HEK293 (cell line): ENCODE results near the gene HDLBP.
A peak's percentile ranks its signal among the peaks of the same experiment; 100 is the strongest.

Experiments
- CTCF ChIA-PET: fragments of 350-600 bp; formaldehyde crosslinking; extraction: SDS; loops from one replicate; lab custom pipeline; 2021; ENCODE audit warnings: antibody characterized with exemption; lab: Yijun Ruan, JAX
- POLR2A ChIA-PET: fragments of 300-600 bp; formaldehyde crosslinking; extraction: SDS; loops from one replicate; lab custom pipeline; 2020; ENCODE audit warnings: antibody characterized with exemption, inconsistent platforms; lab: Yijun Ruan, JAX
- H3K27ac ChIP-seq: fragments of 200-500 bp; sonication (Bioruptor generic); 2 replicates; pipeline ENCODE4 v1.5.1; 2014; ENCODE audit warnings: low read depth, low read length, control low read depth, inconsistent platforms; ENCODE audit errors: extremely low read depth
- H3K36me3 ChIP-seq, 2 experiments: fragments of 200-500 bp in 1 of 2; sonication (Bioruptor generic) in 1 of 2; 1 replicate in 1 of 2; 2 replicates in 1 of 2; pipeline ENCODE4 v1.5.1; 2014 to 2017; ENCODE audit warnings: inconsistent platforms in 2 of 2, low read length in 2 of 2; ENCODE audit not compliant: control insufficient read depth in 2 of 2, insufficient read depth in 1 of 2
- H3K4me1 ChIP-seq: fragments of 200-500 bp; sonication (Bioruptor generic); 2 replicates; pipeline ENCODE4 v1.5.1; 2014; ENCODE audit warnings: mild to moderate bottlenecking, low read length, inconsistent platforms; ENCODE audit not compliant: control insufficient read depth, insufficient read depth
- H3K4me3 ChIP-seq: 2 replicates; pipeline ENCODE4 v1.5.1; 2011; ENCODE audit warnings: low read depth, mild to moderate bottlenecking, control low read depth, low read length, moderate library complexity
- H3K9me3 ChIP-seq: fragments of 200-500 bp; sonication (Bioruptor generic); 2 replicates; pipeline ENCODE4 v1.5.1; 2014; ENCODE audit warnings: low read depth, low read length, inconsistent platforms; ENCODE audit not compliant: control insufficient read depth, insufficient read depth
- BCL6B ChIP-seq: fragments of 450-650 bp; formaldehyde crosslinking; IDR thresholded peaks from 2 replicates; pipeline ENCODE4 v1.5.1; 2017; ENCODE audit warnings: missing biosample characterization, missing genetic modification characterization
- INSM2 ChIP-seq: fragments of 450-650 bp; formaldehyde crosslinking; IDR thresholded peaks from 2 replicates; pipeline ENCODE4 v1.5.1; 2016; ENCODE audit warnings: missing biosample characterization, missing genetic modification characterization
- KLF9 ChIP-seq: fragments of 450-650 bp; formaldehyde crosslinking; IDR thresholded peaks from 2 replicates; pipeline ENCODE4 v1.5.1; 2016; ENCODE audit warnings: missing biosample characterization, missing genetic modification characterization, low read depth
- MEIS1 ChIP-seq: sonication (generic); formaldehyde crosslinking; IDR thresholded peaks from 2 replicates; pipeline ENCODE4 v1.8.1; 2022; ENCODE audit warnings: missing genetic modification reagents, mild to moderate bottlenecking, borderline replicate concordance
- PRDM1 ChIP-seq: fragments of 450-650 bp; formaldehyde crosslinking; IDR thresholded peaks from 2 replicates; pipeline ENCODE4; 2016; ENCODE audit warnings: missing biosample characterization, missing genetic modification characterization
- PRDM10 ChIP-seq: fragments of 450-650 bp; formaldehyde crosslinking; IDR thresholded peaks from 2 replicates; pipeline ENCODE4 v1.5.1; 2016; ENCODE audit warnings: missing biosample characterization, missing genetic modification characterization
- SP3 ChIP-seq: fragments of 450-650 bp; formaldehyde crosslinking; IDR thresholded peaks from 2 replicates; pipeline ENCODE4 v1.5.1; 2016; ENCODE audit warnings: missing biosample characterization, missing genetic modification characterization
- ZNF169 ChIP-seq: fragments of 450-650 bp; formaldehyde crosslinking; IDR thresholded peaks from 2 replicates; pipeline ENCODE4 v1.5.1; 2016; ENCODE audit warnings: missing biosample characterization, missing genetic modification characterization
- ZNF2 ChIP-seq: fragments of 450-650 bp; formaldehyde crosslinking; IDR thresholded peaks from 2 replicates; pipeline ENCODE4 v1.5.1; 2016; ENCODE audit warnings: missing biosample characterization, missing genetic modification characterization
- ZNF280C ChIP-seq: fragments of 450-650 bp; formaldehyde crosslinking; IDR thresholded peaks from 2 replicates; pipeline ENCODE4 v1.5.1; 2016; ENCODE audit warnings: missing biosample characterization, missing genetic modification characterization
- ZNF280D ChIP-seq: fragments of 450-650 bp; formaldehyde crosslinking; IDR thresholded peaks from 2 replicates; pipeline ENCODE4 v1.5.1; 2016; ENCODE audit warnings: missing biosample characterization, missing genetic modification characterization
- ZNF350 ChIP-seq: fragments of 450-650 bp; formaldehyde crosslinking; IDR thresholded peaks from 2 replicates; pipeline ENCODE4 v1.5.0; 2017; ENCODE audit warnings: missing biosample characterization, mild to moderate bottlenecking, missing genetic modification characterization
- ZNF530 ChIP-seq: fragments of 450-650 bp; formaldehyde crosslinking; IDR thresholded peaks from 2 replicates; pipeline ENCODE4 v1.5.1; 2016; ENCODE audit warnings: low read depth, missing biosample characterization, missing genetic modification characterization
- ZNF548 ChIP-seq: fragments of 450-650 bp; formaldehyde crosslinking; IDR thresholded peaks from 2 replicates; pipeline ENCODE4 v1.5.1; 2016; ENCODE audit warnings: missing biosample characterization, missing genetic modification characterization
- ZNF555 ChIP-seq: fragments of 450-650 bp; formaldehyde crosslinking; conservative IDR thresholded peaks from 2 replicates; pipeline ENCODE4 v1.5.1; 2017; ENCODE audit warnings: missing biosample characterization, mild to moderate bottlenecking, missing genetic modification characterization, inconsistent platforms
- ZNF629 ChIP-seq: fragments of 450-650 bp; formaldehyde crosslinking; IDR thresholded peaks from 2 replicates; pipeline ENCODE4 v1.5.1; 2017; ENCODE audit warnings: missing biosample characterization, missing genetic modification characterization

The HDLBP gene

GRCh38 chr2:241352227-241352626 lies 36.8 kb upstream of the HDLBP start:
- no peak overlapping the region for H3K4me3 ChIP-seq
- peaks cover 52 to 75% of the 10 kb centered on the region in 2 experiments for H3K36me3 ChIP-seq
- H3K27ac ChIP-seq, result no peak overlapping the region
- CTCF ChIA-PET, result no interaction called here
- POLR2A ChIA-PET, result no interaction called here
- H3K4me1 ChIP-seq, result peaks cover 10% of the 10 kb centered on the region
- no peaks in the 10 kb centered on the region for H3K9me3 ChIP-seq
- TF ChIP-seq ZNF629 (tag by site-specific recombination) (no peak), INSM2 (tag by site-specific recombination) (no peak), KLF9 (tag by site-specific recombination) (no peak), ZNF555 (tag by site-specific recombination) (no peak)

- Histone ChIP-seq H3K27ac (no peak overlapping the region), H3K36me3 (peaks cover 56 to 81% of the 10 kb centered on the region in 2 experiments), H3K9me3 (no peaks in the 10 kb centered on the region), H3K4me1 (peaks cover 9% of the 10 kb centered on the region), H3K4me3 (no peak overlapping the region)
- TF ChIP-seq PRDM1 (tag by site-specific recombination) (peak; percentile 64), MEIS1 (CRISPR knock-in tag) (no peak), ZNF530 (no peak), BCL6B (tag by site-specific recombination) (peak; percentile 62; the same call in 1 of the 2 replicates), PRDM10 (tag by site-specific recombination) (no peak)
- POLR2A ChIA-PET, result no interaction called here
- CTCF ChIA-PET, result interaction anchor here (0.5 to 0.8 kb wide), 2 partner anchors 130 to 191 kb away, joined by 3 read pairs; no protein-coding TSS in a partner anchor
Measured at GRCh38 chr2:241351640-241352031, 36.2 kb upstream of the HDLBP start.

- CTCF ChIA-PET, result interaction anchor here (0.7 to 0.8 kb wide), 3 partner anchors 156 to 566 kb away, joined by 3 to 4 read pairs (median 3); no protein-coding TSS in a partner anchor
- no peak overlapping the region for H3K27ac ChIP-seq
- no peak for TF ChIP-seq ZNF169 (tag by site-specific recombination)
- no peak for TF ChIP-seq ZNF280C (tag by site-specific recombination)
- TF ChIP-seq ZNF2 (tag by site-specific recombination), result no peak
- TF ChIP-seq ZNF548 (tag by site-specific recombination), result no peak
- no peak for TF ChIP-seq SP3 (tag by site-specific recombination)
- no peak for TF ChIP-seq ZNF280D (tag by site-specific recombination)
- TF ChIP-seq ZNF350, result no peak
- TF ChIP-seq BCL6B (tag by site-specific recombination), result no peak
- TF ChIP-seq, all 188 proteins: peak for 0
- H3K4me1 ChIP-seq, result peaks cover 9% of the 10 kb centered on the region
- POLR2A ChIA-PET, result interaction anchor here (0.7 kb wide), 1 partner anchor 437 kb away, joined by 3 read pairs; no protein-coding TSS in a partner anchor
- no peaks in the 10 kb centered on the region for H3K9me3 ChIP-seq
- H3K4me3 ChIP-seq, result no peak overlapping the region
- H3K36me3 ChIP-seq, result peaks cover 62 to 87% of the 10 kb centered on the region in 2 experiments
Measured at GRCh38 chr2:241350878-241351639, 35.6 kb upstream of the HDLBP start.
